MG63 (cell line): ENCODE measurements around the gene TGIF2. TPM values are rescaled to one million over a fixed set of nuclear protein-coding genes. Genes with fewer than 3 reads are reported as not detected.

Source experiments
- DNase-seq: peaks from one replicate; pipeline ENCODE4 v3.0.0-alpha.2; 2020
- H3K27me3 ChIP-seq: fragments of 250-450 bp; sonication (Bioruptor Pico); 2 replicates; pipeline ENCODE4 v1.5.1; 2020; ENCODE audit warnings: mild to moderate bottlenecking, moderate library complexity
- H3K36me3 ChIP-seq: fragments of 250-450 bp; sonication (Bioruptor Pico); 2 replicates; pipeline ENCODE4 v1.5.1; 2020; ENCODE audit warnings: mild to moderate bottlenecking, moderate library complexity
- H3K4me3 ChIP-seq: fragments of 250-450 bp; sonication (Bioruptor Pico); 2 replicates; pipeline ENCODE4 v1.5.1; 2020; ENCODE audit warnings: mild to moderate bottlenecking, moderate library complexity
- H3K9me3 ChIP-seq: fragments of 250-450 bp; sonication (Bioruptor Pico); 2 replicates; pipeline ENCODE4 v1.5.1; 2020; ENCODE audit warnings: mild to moderate bottlenecking, moderate library complexity
- total RNA-seq: library from RNA; depleted of rRNA; stranded (reverse); fragments of >200 nt; shearing (Covaris generic); gene quantifications from 2 replicates; pipeline ENCODE4 v1.2.3, GENCODE V29; 2014; ENCODE audit warnings: low replicate concordance; rRNA removed

Gene TGIF2
- total RNA-seq = 16.3 and 18.5 TPM in 2 replicates

- peak; percentile 91 for DNase-seq
- peak within 1 kb of the TSS; percentile 78 for H3K4me3 ChIP-seq
- no peaks in the 10 kb centered on the region for H3K27me3 ChIP-seq
- peaks cover 4% of the 10 kb centered on the region for H3K36me3 ChIP-seq
- H3K9me3 ChIP-seq = no peaks in the 10 kb centered on the region
Measured at GRCh38 chr20:36573103-36573797, at the start of gene TGIF2. Gene TGIF2, plus strand, starts transcription at chr20:36573597. Its CDS starts 5,178 bp downstream, at chr20:36578775.

GRCh38 chr20:36525620-36526365 lies 47.6 kb upstream of the TGIF2 start:
- no peak overlapping the region for H3K4me3 ChIP-seq
- peaks cover 80% of the 10 kb centered on the region for H3K36me3 ChIP-seq
- no peak for DNase-seq
- H3K9me3 ChIP-seq = no peaks in the 10 kb centered on the region
- H3K27me3 ChIP-seq = no peaks in the 10 kb centered on the region

GRCh38 chr20:36526521-36527011 lies 46.8 kb upstream of the TGIF2 start:
- no peak for DNase-seq
- Histone ChIP-seq H3K36me3 (peaks cover 79% of the 10 kb centered on the region), H3K4me3 (no peak overlapping the region), H3K27me3 (no peaks in the 10 kb centered on the region), H3K9me3 (no peaks in the 10 kb centered on the region)

- Histone ChIP-seq H3K9me3 (no peaks in the 10 kb centered on the region), H3K4me3 (no peak overlapping the region), H3K27me3 (no peaks in the 10 kb centered on the region), H3K36me3 (peaks cover 70% of the 10 kb centered on the region)
- no peak for DNase-seq
Measured at GRCh38 chr20:36527331-36528125, 45.9 kb upstream of the TGIF2 start.

DNA sequence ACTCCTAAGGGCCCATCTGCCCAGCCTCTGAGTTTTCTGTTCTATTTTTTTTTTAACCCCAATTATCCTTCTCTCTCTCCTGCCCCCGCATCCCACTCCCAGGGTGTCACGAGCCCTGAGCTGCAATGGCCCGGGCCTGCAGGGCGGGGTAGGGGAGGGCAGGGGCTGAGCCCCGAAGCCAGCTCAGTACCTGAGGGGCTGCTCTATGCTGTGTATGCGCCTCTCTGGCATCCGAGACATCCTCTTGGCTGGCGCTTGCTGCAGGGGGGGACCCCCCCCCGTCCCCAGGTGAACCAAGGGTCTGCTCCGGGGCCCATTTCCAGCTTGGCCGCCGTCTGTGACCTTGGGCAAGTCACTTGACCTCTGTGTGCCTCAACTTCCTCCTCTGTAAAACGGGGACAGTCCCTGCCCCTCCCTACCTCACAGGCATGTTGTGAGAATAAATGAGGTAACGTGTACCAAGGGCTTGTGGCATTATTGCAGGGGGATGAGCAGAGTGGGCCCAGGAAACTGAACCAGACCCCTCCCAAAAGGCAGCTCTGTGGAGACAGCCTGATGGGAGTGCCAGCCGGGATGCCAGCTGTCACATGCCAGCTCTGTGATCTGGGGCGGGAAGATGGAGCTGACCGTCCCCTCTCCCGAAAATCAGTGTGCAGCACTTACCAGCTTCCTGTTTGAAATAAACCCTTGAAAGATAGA lies 45.1 kb upstream of the TGIF2 start:
- H3K27me3 ChIP-seq = no peaks in the 10 kb centered on the region
- no peak overlapping the region for H3K4me3 ChIP-seq
- peaks cover 63% of the 10 kb centered on the region for H3K36me3 ChIP-seq
- H3K9me3 ChIP-seq = no peaks in the 10 kb centered on the region
- DNase-seq = no peak

DNA sequence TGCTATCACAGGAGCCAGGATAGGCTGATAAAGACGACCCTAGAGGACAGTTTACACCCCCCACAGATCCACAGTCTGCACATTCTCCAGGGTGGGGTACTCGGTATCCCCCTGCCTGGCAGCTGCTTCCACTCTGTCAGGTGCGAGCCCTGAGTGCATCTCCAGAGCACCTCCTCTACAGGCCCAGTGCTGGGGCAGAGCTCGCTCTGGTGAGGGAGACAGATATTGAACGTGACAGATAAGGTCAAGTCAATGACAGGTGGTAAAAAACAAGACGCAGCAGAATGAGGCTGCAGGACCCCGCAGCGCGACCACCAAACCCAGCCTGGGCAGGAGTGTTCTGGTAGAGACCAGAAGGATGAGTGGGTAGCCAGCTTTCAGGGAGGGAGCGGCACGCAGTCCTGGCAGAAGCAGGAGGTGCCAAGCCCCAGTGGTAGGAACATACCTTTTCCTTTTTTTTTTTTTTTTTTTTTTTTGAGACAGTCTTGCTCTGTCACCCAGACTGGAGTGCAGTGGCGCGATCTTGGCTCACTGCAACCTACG lies 44.5 kb upstream of the TGIF2 start:
- no peak for DNase-seq
- Histone ChIP-seq H3K36me3 (peaks cover 56% of the 10 kb centered on the region), H3K9me3 (no peaks in the 10 kb centered on the region), H3K4me3 (no peak overlapping the region), H3K27me3 (no peaks in the 10 kb centered on the region)

GRCh38 chr20:36532388-36532787 lies 41.0 kb upstream of the TGIF2 start:
- H3K4me3 ChIP-seq = no peak overlapping the region
- H3K36me3 ChIP-seq = peaks cover 24% of the 10 kb centered on the region
- no peak for DNase-seq
- H3K27me3 ChIP-seq = no peaks in the 10 kb centered on the region
- no peaks in the 10 kb centered on the region for H3K9me3 ChIP-seq

- no peak for DNase-seq
- H3K4me3 ChIP-seq = no peak overlapping the region
- no peaks in the 10 kb centered on the region for H3K9me3 ChIP-seq
- peaks cover 20% of the 10 kb centered on the region for H3K36me3 ChIP-seq
- H3K27me3 ChIP-seq = no peaks in the 10 kb centered on the region
Measured at GRCh38 chr20:36532822-36533221, 40.6 kb upstream of the TGIF2 start.

- Histone ChIP-seq H3K4me3 (no peak overlapping the region), H3K9me3 (no peaks in the 10 kb centered on the region), H3K27me3 (no peaks in the 10 kb centered on the region), H3K36me3 (no peaks in the 10 kb centered on the region)
- no peak for DNase-seq
Measured at GRCh38 chr20:36538026-36538722, 35.2 kb upstream of the TGIF2 start.

- H3K27me3 ChIP-seq = no peaks in the 10 kb centered on the region
Measured at GRCh38 chr20:36540551-36541211, 32.7 kb upstream of the TGIF2 start.

GRCh38 chr20:36541227-36541767 lies 32.1 kb upstream of the TGIF2 start, which contains the start of gene MYL9:
Gene MYL9, plus strand, starts transcription at chr20:36541519. Its CDS starts 3,366 bp downstream, at chr20:36544885.
- DNase-seq = peak; percentile 70

More at GRCh38 chr20:36540551-36541211, 32.7 kb upstream of the TGIF2 start:
- DNase-seq = no peak
- no peaks in the 10 kb centered on the region for H3K36me3 ChIP-seq
- H3K4me3 ChIP-seq = no peak overlapping the region
- H3K9me3 ChIP-seq = no peaks in the 10 kb centered on the region

GRCh38 chr20:36541768-36542488 lies 31.5 kb upstream of the TGIF2 start:
- Histone ChIP-seq H3K36me3 (no peaks in the 10 kb centered on the region), H3K4me3 (peak overlapping the region; percentile 48), H3K27me3 (no peaks in the 10 kb centered on the region), H3K9me3 (no peaks in the 10 kb centered on the region)
- peak; percentile 38 for DNase-seq

More at GRCh38 chr20:36541227-36541767, 32.1 kb upstream of the TGIF2 start, which contains the start of gene MYL9:
- Histone ChIP-seq H3K9me3 (no peaks in the 10 kb centered on the region), H3K36me3 (no peaks in the 10 kb centered on the region), H3K27me3 (no peaks in the 10 kb centered on the region), H3K4me3 (peak within 1 kb of the TSS; percentile 48)

GRCh38 chr20:36542516-36543183 lies 30.7 kb upstream of the TGIF2 start:
- no peak for DNase-seq
- Histone ChIP-seq H3K9me3 (no peaks in the 10 kb centered on the region), H3K4me3 (no peak overlapping the region), H3K27me3 (no peaks in the 10 kb centered on the region), H3K36me3 (no peaks in the 10 kb centered on the region)
